HEK293T (cell line): ENCODE measurements around the gene CTNNA1.

ENCODE experiments used
- BHLHE40 ChIP-seq: fragments of 450-650 bp; IDR thresholded peaks from 2 replicates; pipeline ENCODE4 v1.6.1; 2016; ENCODE audit warnings: mild to moderate bottlenecking, moderate library complexity, borderline replicate concordance
- ELF4 ChIP-seq: fragments of 450-650 bp; IDR thresholded peaks from 2 replicates; pipeline ENCODE4 v1.6.1; 2017; ENCODE audit warnings: antibody characterized with exemption
- FOXA1 ChIP-seq: fragments of 450-650 bp; IDR thresholded peaks from 2 replicates; pipeline ENCODE4 v1.6.1; 2016; ENCODE audit warnings: mild to moderate bottlenecking
- FOXK2 ChIP-seq: fragments of 450-650 bp; IDR thresholded peaks from 2 replicates; pipeline ENCODE4 v1.6.1; 2016; ENCODE audit warnings: mild to moderate bottlenecking
- FOXM1 ChIP-seq: fragments of 450-650 bp; IDR thresholded peaks from 2 replicates; pipeline ENCODE4 v1.6.1; 2017; ENCODE audit warnings: mild to moderate bottlenecking, borderline replicate concordance
- L3MBTL2 ChIP-seq: fragments of 450-650 bp; conservative IDR thresholded peaks from 2 replicates; pipeline ENCODE4 v1.6.1; 2016; ENCODE audit warnings: mild to moderate bottlenecking
- LEF1 ChIP-seq: fragments of 450-650 bp; IDR thresholded peaks from 2 replicates; pipeline ENCODE4 v1.6.1; 2017; ENCODE audit warnings: mild to moderate bottlenecking, borderline replicate concordance
- NFRKB ChIP-seq: fragments of 450-650 bp; IDR thresholded peaks from 2 replicates; pipeline ENCODE4 v1.6.1; 2016; ENCODE audit warnings: mild to moderate bottlenecking, moderate library complexity
- SP1 ChIP-seq: fragments of 450-650 bp; IDR thresholded peaks from 2 replicates; pipeline ENCODE4 v1.6.1; 2017
- SUZ12 ChIP-seq: fragments of 450-650 bp; IDR thresholded peaks from 2 replicates; pipeline ENCODE4 v1.6.1; 2016; ENCODE audit warnings: mild to moderate bottlenecking

DNA sequence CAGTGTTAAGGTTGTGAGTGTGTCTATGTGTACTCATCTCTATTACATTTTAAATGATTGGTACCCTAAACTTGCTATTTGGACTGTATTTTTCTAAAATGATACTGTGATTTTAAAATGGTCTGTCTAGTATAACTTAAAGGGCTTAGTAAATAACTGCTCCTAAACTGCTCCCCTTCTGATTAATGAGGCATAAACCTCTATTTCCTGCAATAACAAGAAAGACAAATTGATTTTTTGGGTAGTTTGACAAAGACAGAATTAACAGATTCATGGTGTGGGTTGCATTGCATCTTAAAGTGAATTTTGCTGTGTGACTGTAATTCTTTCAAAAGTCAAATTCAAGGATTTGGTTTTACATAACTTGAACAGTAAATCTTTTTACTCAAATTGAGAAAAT lies 130.0 kb downstream of the CTNNA1 start:
- TF ChIP-seq SP1 (no peak), SUZ12 (no peak), LEF1 (no peak), BHLHE40 (no peak), FOXA1 (no peak), FOXM1 (no peak), ELF4 (no peak), L3MBTL2 (no peak), NFRKB (no peak), FOXK2 (no peak)
